ENCODE results near the gene TRAF1. TPM values are rescaled to one million over a fixed set of nuclear protein-coding genes. Genes with fewer than 3 reads are reported as not detected.

The TRAF1 gene
- total RNA-seq, 1 experiment from 2014 or later: 1.6 TPM

DNA sequence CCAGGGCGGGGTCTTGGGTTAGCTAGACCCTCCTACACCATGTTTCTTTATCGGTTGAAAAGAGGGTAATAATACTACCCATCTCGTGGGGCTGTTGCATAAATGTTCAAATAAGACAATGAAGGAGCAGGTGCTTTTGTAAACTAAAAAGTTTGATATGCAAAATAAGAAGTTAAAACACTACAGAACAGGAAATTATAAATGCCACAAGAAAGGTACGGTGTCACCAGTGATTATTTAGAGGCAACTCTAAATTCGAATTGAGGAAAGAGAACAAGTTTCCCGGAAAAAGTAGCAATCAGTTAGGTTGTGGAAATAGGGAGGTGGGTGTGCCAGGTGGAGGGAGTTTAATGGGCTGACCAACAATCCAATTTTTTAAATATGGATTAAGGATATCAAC, 47.1 kb downstream of the TRAF1 start:
- no peak overlapping the region for H3K27ac Mint-ChIP-seq (ENCODE audit: unreplicated experiment)
- TF ChIP-seq, protein P1, sequence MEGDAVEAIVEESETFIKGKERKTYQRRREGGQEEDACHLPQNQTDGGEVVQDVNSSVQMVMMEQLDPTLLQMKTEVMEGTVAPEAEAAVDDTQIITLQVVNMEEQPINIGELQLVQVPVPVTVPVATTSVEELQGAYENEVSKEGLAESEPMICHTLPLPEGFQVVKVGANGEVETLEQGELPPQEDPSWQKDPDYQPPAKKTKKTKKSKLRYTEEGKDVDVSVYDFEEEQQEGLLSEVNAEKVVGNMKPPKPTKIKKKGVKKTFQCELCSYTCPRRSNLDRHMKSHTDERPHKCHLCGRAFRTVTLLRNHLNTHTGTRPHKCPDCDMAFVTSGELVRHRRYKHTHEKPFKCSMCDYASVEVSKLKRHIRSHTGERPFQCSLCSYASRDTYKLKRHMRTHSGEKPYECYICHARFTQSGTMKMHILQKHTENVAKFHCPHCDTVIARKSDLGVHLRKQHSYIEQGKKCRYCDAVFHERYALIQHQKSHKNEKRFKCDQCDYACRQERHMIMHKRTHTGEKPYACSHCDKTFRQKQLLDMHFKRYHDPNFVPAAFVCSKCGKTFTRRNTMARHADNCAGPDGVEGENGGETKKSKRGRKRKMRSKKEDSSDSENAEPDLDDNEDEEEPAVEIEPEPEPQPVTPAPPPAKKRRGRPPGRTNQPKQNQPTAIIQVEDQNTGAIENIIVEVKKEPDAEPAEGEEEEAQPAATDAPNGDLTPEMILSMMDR (IDR thresholded peaks at IDR 0.05; ENCODE audit: unreplicated experiment): no peak
- no peaks in the 10 kb centered on the region for H3K9me3 Mint-ChIP-seq (ENCODE audit: low read depth, unreplicated experiment)
- CTCF ChIA-PET: no interaction called here
- H3K4me3 Mint-ChIP-seq (ENCODE audit: low read depth, unreplicated experiment): no peak overlapping the region
- H3K36me3 Mint-ChIP-seq (ENCODE audit: insufficient read depth, unreplicated experiment): peaks cover 24% of the 10 kb centered on the region
- DNase-seq: no peak
- peaks cover 45% of the 10 kb centered on the region for H3K4me1 Mint-ChIP-seq (ENCODE audit: low read depth, unreplicated experiment)
- intact Hi-C loops (cut with micrococcal nuclease; ENCODE audit: unreplicated experiment): loop anchor here (5.0 kb wide), 1 partner anchor 58 kb away; no protein-coding TSS in a partner anchor
- H3K27me3 Mint-ChIP-seq (ENCODE audit: unreplicated experiment): peaks cover 13% of the 10 kb centered on the region
- BruUV-seq (replicated peaks): no TSS peak

DNA sequence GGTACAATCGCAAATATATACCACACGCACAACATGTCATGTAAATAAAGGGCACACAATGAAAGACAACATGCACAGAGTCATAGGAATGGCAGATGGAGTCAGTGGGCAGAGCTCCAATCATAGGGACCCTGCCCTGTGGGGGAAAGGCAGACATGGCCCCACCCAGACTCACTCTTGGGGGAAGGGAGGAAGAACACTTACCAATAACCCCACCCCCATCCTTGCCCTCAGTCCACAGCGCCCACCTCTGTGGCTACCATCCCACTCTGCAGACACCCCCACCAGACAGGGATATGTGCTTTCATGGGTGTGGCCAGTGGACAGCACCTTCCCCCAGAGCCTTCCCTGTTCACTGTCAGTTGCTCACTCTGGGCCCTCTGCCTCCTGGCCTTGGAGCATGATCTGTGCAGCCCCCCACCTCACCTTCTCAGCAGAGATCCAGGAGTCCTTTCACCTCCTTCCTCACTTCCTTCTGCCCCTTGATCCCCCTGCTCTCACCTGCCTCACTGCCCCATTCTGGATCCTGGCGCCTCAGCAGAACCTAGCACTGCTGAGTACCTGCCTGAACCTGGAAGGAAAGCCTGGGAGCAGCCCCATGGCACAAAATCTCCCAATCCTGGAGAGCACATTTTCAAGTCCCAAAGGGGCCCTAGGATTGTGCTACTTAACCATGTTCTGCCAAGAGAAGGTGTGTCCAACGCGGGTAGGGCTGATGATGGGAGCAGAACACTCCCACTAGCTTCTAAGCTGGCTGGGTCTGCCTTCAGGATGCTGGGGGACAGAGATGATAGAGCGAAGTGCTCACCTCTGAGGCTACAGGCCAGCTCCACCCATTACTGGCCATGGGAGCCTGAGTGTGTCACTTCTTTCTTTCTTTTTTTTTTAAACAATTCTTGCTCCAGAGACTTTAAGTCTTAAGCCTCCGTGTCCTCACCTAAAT, 48.1 kb downstream of the TRAF1 start:
- Mint-ChIP-seq H3K27me3 (ENCODE audit: unreplicated experiment) (peaks cover 13% of the 10 kb centered on the region), H3K27ac (ENCODE audit: unreplicated experiment) (peak overlapping the region; percentile 10), H3K4me1 (ENCODE audit: low read depth, unreplicated experiment) (peaks cover 55% of the 10 kb centered on the region), H3K4me3 (ENCODE audit: low read depth, unreplicated experiment) (peak overlapping the region; percentile 76), H3K9me3 (ENCODE audit: low read depth, unreplicated experiment) (no peaks in the 10 kb centered on the region), H3K36me3 (ENCODE audit: insufficient read depth, unreplicated experiment) (peaks cover 24% of the 10 kb centered on the region)
- intact Hi-C loops (cut with micrococcal nuclease; ENCODE audit: unreplicated experiment): loop anchor here (5.0 kb wide), 1 partner anchor 59 kb away; no protein-coding TSS in a partner anchor
- no TSS peak for BruUV-seq (replicated peaks)
- TF ChIP-seq, protein P1 (IDR thresholded peaks at IDR 0.05; ENCODE audit: unreplicated experiment): no peak
- no peak for DNase-seq
- CTCF ChIA-PET: no interaction called here

DNA sequence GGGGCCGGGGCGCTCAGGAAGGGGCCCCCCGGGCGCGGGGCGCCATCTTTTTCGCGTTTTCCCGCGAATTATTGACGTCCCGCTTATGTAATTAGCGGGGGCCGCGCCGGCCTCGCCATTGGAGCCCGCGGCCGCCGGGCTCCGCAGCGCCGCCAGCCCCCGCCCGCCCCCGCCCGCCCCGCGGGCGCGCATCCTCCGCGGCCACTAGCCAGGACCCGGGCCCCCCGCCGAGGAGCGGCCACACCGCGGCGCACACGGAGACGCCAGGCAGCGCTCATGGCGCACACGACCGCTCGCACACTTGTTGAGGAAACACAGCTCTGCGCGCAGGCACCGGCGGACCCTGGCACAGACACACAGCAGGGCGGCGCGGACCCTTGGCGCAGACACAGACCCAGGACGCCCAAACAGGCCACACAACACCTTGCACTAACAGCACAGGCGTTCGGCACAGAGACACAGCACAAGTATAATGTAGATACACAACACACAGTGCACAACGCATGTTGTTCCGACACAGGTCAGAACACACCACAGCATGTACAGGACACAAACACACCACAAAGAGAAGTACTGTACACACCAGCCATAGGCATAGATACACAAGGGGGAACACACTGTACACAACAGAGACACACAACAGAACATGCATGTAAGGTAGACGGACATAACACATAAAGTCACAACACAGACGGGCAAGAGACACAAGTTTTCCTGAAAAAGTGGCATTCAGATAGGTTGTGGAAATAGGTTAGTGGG, 49.1 kb downstream of the TRAF1 start:
- BruUV-seq (replicated peaks): TSS peak; percentile 80
- peak overlapping the region; percentile 76 for H3K4me3 Mint-ChIP-seq (ENCODE audit: low read depth, unreplicated experiment)

DNA sequence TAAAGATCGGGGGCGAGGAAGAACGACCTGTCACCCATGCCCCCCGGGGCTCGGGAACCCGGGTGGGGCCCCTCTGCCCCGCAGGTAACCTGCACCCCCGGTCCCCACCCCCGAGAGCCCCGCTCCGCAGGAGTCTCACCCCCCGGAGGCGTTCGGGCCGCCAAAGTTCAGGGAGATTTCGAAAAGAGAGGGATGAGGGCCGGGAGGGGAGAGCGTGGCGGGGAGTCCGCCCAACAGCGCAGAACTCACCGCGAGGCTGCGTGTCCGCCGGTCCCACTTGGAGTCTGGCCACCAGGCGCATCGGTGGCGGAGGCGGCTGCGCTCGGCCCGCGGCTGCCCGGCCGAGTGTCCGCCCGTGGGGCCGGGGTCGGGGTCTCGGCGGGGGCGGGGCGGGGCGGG, 49.8 kb downstream of the TRAF1 start, which contains the start of gene PHF19:
TSS of gene PHF19 (minus strand) at position 347 of the 399 bp plus-strand sequence. CDS start 2,447 bp downstream, outside the sequence.
- BruUV-seq (replicated peaks): no TSS peak
- Mint-ChIP-seq H3K27me3 (ENCODE audit: unreplicated experiment) (peaks cover 13% of the 10 kb centered on the region), H3K27ac (ENCODE audit: unreplicated experiment) (peak within 1 kb of the TSS; percentile 85), H3K4me1 (ENCODE audit: low read depth, unreplicated experiment) (peaks cover 55% of the 10 kb centered on the region), H3K9me3 (ENCODE audit: low read depth, unreplicated experiment) (no peaks in the 10 kb centered on the region), H3K36me3 (ENCODE audit: insufficient read depth, unreplicated experiment) (peaks cover 37% of the 10 kb centered on the region), H3K4me3 (ENCODE audit: low read depth, unreplicated experiment) (peak within 1 kb of the TSS; percentile 76)
- TF ChIP-seq, protein P1 (IDR thresholded peaks at IDR 0.05; ENCODE audit: unreplicated experiment): no peak
- CTCF ChIA-PET: no interaction called here
- intact Hi-C loops (cut with micrococcal nuclease; ENCODE audit: unreplicated experiment): loop anchor here (5.0 kb wide), 1 partner anchor 60 kb away; no protein-coding TSS in a partner anchor
- DNase-seq: no peak

More for the DNA sequence above, 49.1 kb downstream of the TRAF1 start:
- H3K27me3 Mint-ChIP-seq (ENCODE audit: unreplicated experiment): peaks cover 13% of the 10 kb centered on the region
- DNase-seq: peak; percentile 68
- intact Hi-C loops (cut with micrococcal nuclease; ENCODE audit: unreplicated experiment): loop anchor here (5.0 kb wide), 1 partner anchor 60 kb away; no protein-coding TSS in a partner anchor
- CTCF ChIA-PET: no interaction called here
- no peaks in the 10 kb centered on the region for H3K9me3 Mint-ChIP-seq (ENCODE audit: low read depth, unreplicated experiment)
- TF ChIP-seq, protein P1 (IDR thresholded peaks at IDR 0.05; ENCODE audit: unreplicated experiment): no peak
- H3K4me1 Mint-ChIP-seq (ENCODE audit: low read depth, unreplicated experiment): peaks cover 55% of the 10 kb centered on the region
- H3K27ac Mint-ChIP-seq (ENCODE audit: unreplicated experiment): peak overlapping the region; percentile 10
- peaks cover 30% of the 10 kb centered on the region for H3K36me3 Mint-ChIP-seq (ENCODE audit: insufficient read depth, unreplicated experiment)

Measured in Calu3 (cell line).